ENCODE data around the gene GRID1. TPM values are rescaled to one million over a fixed set of nuclear protein-coding genes. Genes with fewer than 3 reads are reported as not detected.

Gene GRID1
- total and polyA plus RNA-seq, 8 donors: 0.31 to 8.5 (median 1.0) TPM; not detected in 1

DNA sequence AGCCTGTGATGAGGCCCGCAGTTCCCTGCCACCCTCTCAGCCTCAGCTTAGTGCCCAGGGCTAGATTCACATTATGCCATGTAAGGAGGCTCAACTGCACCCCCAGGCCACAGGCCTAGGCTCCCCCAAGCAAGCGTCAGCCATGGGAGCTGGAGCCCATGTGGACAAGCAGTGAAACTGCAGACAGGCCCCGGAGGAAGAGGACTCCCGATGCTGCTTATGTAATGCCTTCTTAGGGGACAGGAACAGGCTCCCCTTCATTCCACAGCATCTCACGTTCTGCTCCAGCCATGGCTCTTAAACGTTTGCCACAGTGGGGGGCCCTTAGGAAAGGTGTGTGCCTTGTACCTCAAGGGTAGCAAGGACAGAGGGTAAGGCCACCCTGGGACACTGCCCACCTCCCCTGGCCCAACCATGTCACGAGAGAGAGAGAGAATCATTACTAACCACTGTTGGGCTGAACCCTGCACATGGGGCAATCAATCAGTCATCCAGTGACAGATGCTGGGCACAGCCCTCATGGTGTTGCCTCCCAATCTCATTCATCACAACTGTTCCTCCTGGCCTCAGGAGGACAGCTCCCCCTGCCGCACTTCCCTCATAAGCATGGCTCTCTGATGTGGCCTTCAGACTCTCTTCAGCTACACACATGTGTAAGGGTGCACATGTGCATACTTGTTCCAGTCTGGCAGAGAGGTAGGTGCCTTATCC is 263.0 kb downstream of the GRID1 start:
- Histone ChIP-seq H3K36me3 (no peaks in the 10 kb centered on the region), H3K4me1 (no peaks in the 10 kb centered on the region), H3K27me3 (no peaks in the 10 kb centered on the region), H3K27ac (no peak overlapping the region), H3K4me3 (no peak overlapping the region), H3K9me3 (no peaks in the 10 kb centered on the region)
- no peak for DNase-seq
- intact Hi-C loops (cut with DNase I; ENCODE audit: low total_unique reads): no loop called here
- 57 to 79% (median 76%) methylated on average over 6 to 8 of the region's 8 CpGs for WGBS, 5 donors
- TF ChIP-seq POLR2A (IDR thresholded peaks at IDR 0.05): no peak
- no peak for TF ChIP-seq POLR2AphosphoS5 (IDR thresholded peaks at IDR 0.05)
- TF ChIP-seq, protein P1, sequence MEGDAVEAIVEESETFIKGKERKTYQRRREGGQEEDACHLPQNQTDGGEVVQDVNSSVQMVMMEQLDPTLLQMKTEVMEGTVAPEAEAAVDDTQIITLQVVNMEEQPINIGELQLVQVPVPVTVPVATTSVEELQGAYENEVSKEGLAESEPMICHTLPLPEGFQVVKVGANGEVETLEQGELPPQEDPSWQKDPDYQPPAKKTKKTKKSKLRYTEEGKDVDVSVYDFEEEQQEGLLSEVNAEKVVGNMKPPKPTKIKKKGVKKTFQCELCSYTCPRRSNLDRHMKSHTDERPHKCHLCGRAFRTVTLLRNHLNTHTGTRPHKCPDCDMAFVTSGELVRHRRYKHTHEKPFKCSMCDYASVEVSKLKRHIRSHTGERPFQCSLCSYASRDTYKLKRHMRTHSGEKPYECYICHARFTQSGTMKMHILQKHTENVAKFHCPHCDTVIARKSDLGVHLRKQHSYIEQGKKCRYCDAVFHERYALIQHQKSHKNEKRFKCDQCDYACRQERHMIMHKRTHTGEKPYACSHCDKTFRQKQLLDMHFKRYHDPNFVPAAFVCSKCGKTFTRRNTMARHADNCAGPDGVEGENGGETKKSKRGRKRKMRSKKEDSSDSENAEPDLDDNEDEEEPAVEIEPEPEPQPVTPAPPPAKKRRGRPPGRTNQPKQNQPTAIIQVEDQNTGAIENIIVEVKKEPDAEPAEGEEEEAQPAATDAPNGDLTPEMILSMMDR (IDR thresholded peaks at IDR 0.05): no peak

DNA sequence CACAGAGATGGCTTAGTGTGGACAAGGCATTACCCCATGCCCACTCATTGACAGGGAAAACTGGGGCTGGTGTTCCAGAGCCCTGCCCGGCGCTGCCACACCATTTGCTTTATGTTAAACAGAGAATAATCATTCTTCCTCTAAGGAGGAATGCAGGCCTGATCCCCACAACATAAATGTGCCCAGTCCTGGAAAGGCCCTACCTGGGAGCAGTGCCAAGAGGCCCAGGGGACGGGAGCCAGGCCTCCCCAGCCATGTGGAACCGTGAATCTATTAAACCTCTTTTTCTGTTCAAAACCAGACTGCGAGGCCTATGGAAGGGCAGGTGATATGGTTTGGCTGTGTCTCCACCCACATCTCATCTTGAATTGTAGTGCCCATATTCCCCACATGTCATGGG is 264.1 kb downstream of the GRID1 start:
- no peaks in the 10 kb centered on the region for H3K4me1 ChIP-seq
- H3K9me3 ChIP-seq: no peaks in the 10 kb centered on the region
- H3K27ac ChIP-seq: no peak overlapping the region
- no peak for DNase-seq
- intact Hi-C loops (cut with DNase I; ENCODE audit: low total_unique reads): no loop called here
- 74 to 83% (median 80%) methylated on average over 5 of the region's 5 CpGs for WGBS, 5 donors
- no peak overlapping the region for H3K4me3 ChIP-seq
- H3K36me3 ChIP-seq: no peaks in the 10 kb centered on the region
- no peaks in the 10 kb centered on the region for H3K27me3 ChIP-seq
- no peak for TF ChIP-seq POLR2AphosphoS5 (IDR thresholded peaks at IDR 0.05)

DNA sequence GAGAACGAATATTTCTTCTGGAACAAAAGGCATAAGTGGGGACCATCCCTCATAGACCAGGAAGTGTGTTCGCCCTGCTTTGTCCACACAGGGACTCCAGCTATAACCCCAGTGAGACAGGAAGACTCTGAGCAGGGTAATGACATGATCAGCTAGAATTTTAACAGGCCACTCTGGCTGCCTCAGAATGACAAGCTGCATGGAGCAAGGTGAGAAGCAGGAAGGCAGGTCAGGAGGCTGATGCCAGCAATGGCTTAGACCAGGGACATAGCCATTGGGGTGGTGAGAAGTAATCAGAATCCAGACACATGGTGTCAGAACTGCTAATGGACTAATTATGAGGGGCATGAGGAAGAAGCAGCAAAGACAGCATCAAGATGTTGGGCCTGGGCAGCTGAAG is 264.6 kb downstream of the GRID1 start:
- intact Hi-C loops (cut with DNase I; ENCODE audit: low total_unique reads): no loop called here
- no peak for TF ChIP-seq POLR2A (IDR thresholded peaks at IDR 0.05)
- TF ChIP-seq, protein P1 (IDR thresholded peaks at IDR 0.05): no peak
- TF ChIP-seq POLR2AphosphoS5 (IDR thresholded peaks at IDR 0.05): no peak
- no peak for TF ChIP-seq EP300 (IDR thresholded peaks at IDR 0.05)
- H3K4me3 ChIP-seq: no peak overlapping the region

GRCh38 chr10:86100581-86101061 is 266.0 kb downstream of the GRID1 start:
- H3K27me3 ChIP-seq: no peaks in the 10 kb centered on the region
- no peaks in the 10 kb centered on the region for H3K4me1 ChIP-seq
- TF ChIP-seq POLR2AphosphoS5 (IDR thresholded peaks at IDR 0.05) (no peak), EP300 (IDR thresholded peaks at IDR 0.05) (no peak), POLR2A (IDR thresholded peaks at IDR 0.05) (no peak)
- TF ChIP-seq, protein P1 (IDR thresholded peaks at IDR 0.05): no peak
- no peak overlapping the region for H3K4me3 ChIP-seq
- H3K9me3 ChIP-seq: no peaks in the 10 kb centered on the region
- 49 to 70% (median 53%) methylated on average over 5 of the region's 5 CpGs for WGBS, 5 donors
- no peaks in the 10 kb centered on the region for H3K36me3 ChIP-seq
- intact Hi-C loops (cut with DNase I; ENCODE audit: low total_unique reads): no loop called here
- peak in 1 of 2 donors; percentile 30 for DNase-seq
- H3K27ac ChIP-seq: no peak overlapping the region

More for the DNA sequence above, 264.6 kb downstream of the GRID1 start:
- 81 to 94% (median 86%) methylated on average over 2 of the region's 2 CpGs for WGBS, 5 donors
- H3K36me3 ChIP-seq: no peaks in the 10 kb centered on the region
- no peak overlapping the region for H3K27ac ChIP-seq
- no peaks in the 10 kb centered on the region for H3K9me3 ChIP-seq
- no peaks in the 10 kb centered on the region for H3K4me1 ChIP-seq
- DNase-seq: no peak
- H3K27me3 ChIP-seq: no peaks in the 10 kb centered on the region
